GM12891 (cell line): ENCODE data around the gene PHF2.

Source experiments
- PAX5 ChIP-seq: IDR thresholded peaks from 2 replicates; pipeline ENCODE4 v1.6.1; 2011; ENCODE audit warnings: low read length, moderate library complexity, mild to moderate bottlenecking; ENCODE audit not compliant: insufficient read depth, severe bottlenecking
- POLR2A ChIP-seq: IDR thresholded peaks from 2 replicates; pipeline ENCODE4 v1.6.1; 2011; ENCODE audit warnings: low read depth, low read length, control low read depth
- POLR2AphosphoS5 ChIP-seq: IDR thresholded peaks from 2 replicates; pipeline ENCODE4 v1.6.1; 2011; ENCODE audit warnings: low read depth, low read length, control low read depth

GRCh38 chr9:93577078-93577974, 942 bp downstream of the PHF2 start:
- no peak for TF ChIP-seq POLR2AphosphoS5
- no peak for TF ChIP-seq POLR2A
- no peak for TF ChIP-seq PAX5
